ENCODE data around the gene NRG2. TPM values are rescaled to one million over a fixed set of nuclear protein-coding genes. Genes with fewer than 3 reads are reported as not detected.

The NRG2 gene
- total RNA-seq, 4 donors from 2014 or later, result 4.1 to 13.2 (median 7.0) TPM

- no peak for TF ChIP-seq CTCF (IDR thresholded peaks at IDR 0.05; ENCODE audit: low read depth)
Observed at GRCh38 chr5:139910901-139911300, 132.2 kb downstream of the NRG2 start.

GRCh38 chr5:139910036-139910435 is 133.1 kb downstream of the NRG2 start:
- no peak for TF ChIP-seq CTCF (IDR thresholded peaks at IDR 0.05; ENCODE audit: low read depth)

GRCh38 chr5:139908749-139909148 is 134.3 kb downstream of the NRG2 start:
- no peak for TF ChIP-seq CTCF (IDR thresholded peaks at IDR 0.05; ENCODE audit: low read depth)

GRCh38 chr5:139906661-139907060 is 136.4 kb downstream of the NRG2 start:
- TF ChIP-seq CTCF (IDR thresholded peaks at IDR 0.05; ENCODE audit: low read depth), result no peak

GRCh38 chr5:139904816-139905661 is 138.1 kb downstream of the NRG2 start:
- no peak for TF ChIP-seq CTCF (IDR thresholded peaks at IDR 0.05; ENCODE audit: low read depth)

GRCh38 chr5:139904566-139904815 is 138.6 kb downstream of the NRG2 start:
- TF ChIP-seq CTCF (IDR thresholded peaks at IDR 0.05; ENCODE audit: low read depth), result no peak

- no peak for TF ChIP-seq CTCF (IDR thresholded peaks at IDR 0.05; ENCODE audit: low read depth)
Observed at GRCh38 chr5:139903795-139904565, 139.1 kb downstream of the NRG2 start.
